GM12801 (cell line): ENCODE measurements around the gene APOO.

ENCODE experiments used
- CTCF ChIP-seq: IDR thresholded peaks from one replicate; pipeline ENCODE4 v1.5.1; 2011; ENCODE audit warnings: control low read depth; ENCODE audit not compliant: insufficient read length; ENCODE audit errors: extremely low read depth

APOO gene

GRCh38 chrX:23907498-23908218, at the start of gene APOO, which contains the start of gene CXorf58:
Gene APOO (minus strand): TSS chrX:23907938. CDS start chrX:23907702, 236 bp downstream.
Gene CXorf58 (plus strand): TSS chrX:23908006. CDS start chrX:23910303, 2,297 bp downstream.
- no peak for TF ChIP-seq CTCF

GRCh38 chrX:23954396-23954795, 46.7 kb upstream of the APOO start:
- no peak for TF ChIP-seq CTCF

- no peak for TF ChIP-seq CTCF
These were observed 46.2 kb upstream of the APOO start for GRCh38 chrX:23953908-23954269.

- TF ChIP-seq CTCF: no peak
These were observed 45.5 kb upstream of the APOO start for GRCh38 chrX:23952984-23953907.

- no peak for TF ChIP-seq CTCF
These were observed 44.7 kb upstream of the APOO start for GRCh38 chrX:23952391-23952790.

GRCh38 chrX:23945206-23945605, 37.5 kb upstream of the APOO start:
- no peak for TF ChIP-seq CTCF

GRCh38 chrX:23944234-23944633, 36.5 kb upstream of the APOO start:
- TF ChIP-seq CTCF: no peak
